ENCODE measurements around the gene CFAP46.
"Not testable (repeated sequence)": the region's sequence is repeated elsewhere in the genome, so short reads cannot be mapped to it uniquely, and the experiment has no call there.

CFAP46 gene

GRCh38 chr10:132905661-132906060, 36.7 kb downstream of the CFAP46 start:
- Histone ChIP-seq H3K4me3 (ENCODE audit: low read length) (no peak overlapping the region), H3K36me3 (ENCODE audit: control insufficient read depth, insufficient read depth, low read length) (no peaks in the 10 kb centered on the region), H3K27ac (ENCODE audit: low read length) (no peak overlapping the region), H3K27me3 (ENCODE audit: control insufficient read depth, insufficient read depth, low read length) (no peaks in the 10 kb centered on the region), H3K4me1 (ENCODE audit: control insufficient read depth, insufficient read depth, low read length) (no peaks in the 10 kb centered on the region; the same call in 1 of the 2 replicates), H3K9me3 (ENCODE audit: control insufficient read depth, insufficient read depth, low read length) (no peaks in the 10 kb centered on the region)
- DNase-seq (ENCODE audit: low read depth, low spot score): no peak
- WGBS (ENCODE audit: insufficient coverage, insufficient read length): no CpG with 5 or more reads among the region's 1 CpG

- WGBS (ENCODE audit: insufficient coverage, insufficient read length): no CpG with 5 or more reads among the region's 21 CpGs
- no peaks in the 10 kb centered on the region; the same call in 1 of the 2 replicates for H3K4me1 ChIP-seq (ENCODE audit: control insufficient read depth, insufficient read depth, low read length)
- DNase-seq (ENCODE audit: low read depth, low spot score): no peak
- no peaks in the 10 kb centered on the region for H3K9me3 ChIP-seq (ENCODE audit: control insufficient read depth, insufficient read depth, low read length)
- no peak overlapping the region for H3K27ac ChIP-seq (ENCODE audit: low read length)
- H3K27me3 ChIP-seq (ENCODE audit: control insufficient read depth, insufficient read depth, low read length): no peaks in the 10 kb centered on the region
- no peaks in the 10 kb centered on the region for H3K36me3 ChIP-seq (ENCODE audit: control insufficient read depth, insufficient read depth, low read length)
- H3K4me3 ChIP-seq (ENCODE audit: low read length): no peak overlapping the region
These were observed 37.3 kb downstream of the CFAP46 start for GRCh38 chr10:132904814-132905649.

- no peaks in the 10 kb centered on the region for H3K27me3 ChIP-seq (ENCODE audit: control insufficient read depth, insufficient read depth, low read length)
- WGBS (ENCODE audit: insufficient coverage, insufficient read length): no CpG with 5 or more reads among the region's 15 CpGs
- no peak overlapping the region for H3K4me3 ChIP-seq (ENCODE audit: low read length)
- no peaks in the 10 kb centered on the region; the same call in 1 of the 2 replicates for H3K4me1 ChIP-seq (ENCODE audit: control insufficient read depth, insufficient read depth, low read length)
- H3K36me3 ChIP-seq (ENCODE audit: control insufficient read depth, insufficient read depth, low read length): no peaks in the 10 kb centered on the region
- no peak for DNase-seq (ENCODE audit: low read depth, low spot score)
- H3K27ac ChIP-seq (ENCODE audit: low read length): no peak overlapping the region
- H3K9me3 ChIP-seq (ENCODE audit: control insufficient read depth, insufficient read depth, low read length): no peaks in the 10 kb centered on the region
These were observed 38.1 kb downstream of the CFAP46 start for GRCh38 chr10:132904181-132904813.

- no CpG with 5 or more reads among the region's 19 CpGs for WGBS (ENCODE audit: insufficient coverage, insufficient read length)
- H3K27ac ChIP-seq (ENCODE audit: low read length); H3K36me3 ChIP-seq (ENCODE audit: control insufficient read depth, insufficient read depth, low read length); H3K9me3 ChIP-seq (ENCODE audit: control insufficient read depth, insufficient read depth, low read length); H3K4me3 ChIP-seq (ENCODE audit: low read length); DNase-seq (ENCODE audit: low read depth, low spot score); H3K27me3 ChIP-seq (ENCODE audit: control insufficient read depth, insufficient read depth, low read length); H3K4me1 ChIP-seq (ENCODE audit: control insufficient read depth, insufficient read depth, low read length): not testable (repeated sequence)
These were observed 39.5 kb downstream of the CFAP46 start for GRCh38 chr10:132902656-132903575.

GRCh38 chr10:132901351-132901750, 41.0 kb downstream of the CFAP46 start:
- no peaks in the 10 kb centered on the region for H3K4me1 ChIP-seq (ENCODE audit: control insufficient read depth, insufficient read depth, low read length)
- no peak for DNase-seq (ENCODE audit: low read depth, low spot score)
- WGBS (ENCODE audit: insufficient coverage, insufficient read length): no CpG with 5 or more reads among the region's 7 CpGs
- no peak overlapping the region for H3K27ac ChIP-seq (ENCODE audit: low read length)
- H3K36me3 ChIP-seq (ENCODE audit: control insufficient read depth, insufficient read depth, low read length): no peaks in the 10 kb centered on the region
- H3K27me3 ChIP-seq (ENCODE audit: control insufficient read depth, insufficient read depth, low read length): no peaks in the 10 kb centered on the region
- H3K4me3 ChIP-seq (ENCODE audit: low read length): no peak overlapping the region
- no peaks in the 10 kb centered on the region for H3K9me3 ChIP-seq (ENCODE audit: control insufficient read depth, insufficient read depth, low read length)

- Histone ChIP-seq H3K9me3 (ENCODE audit: control insufficient read depth, insufficient read depth, low read length) (no peaks in the 10 kb centered on the region), H3K4me3 (ENCODE audit: low read length) (no peak overlapping the region), H3K27ac (ENCODE audit: low read length) (no peak overlapping the region), H3K4me1 (ENCODE audit: control insufficient read depth, insufficient read depth, low read length) (no peaks in the 10 kb centered on the region), H3K36me3 (ENCODE audit: control insufficient read depth, insufficient read depth, low read length) (no peaks in the 10 kb centered on the region), H3K27me3 (ENCODE audit: control insufficient read depth, insufficient read depth, low read length) (no peaks in the 10 kb centered on the region)
- DNase-seq (ENCODE audit: low read depth, low spot score): no peak
- WGBS (ENCODE audit: insufficient coverage, insufficient read length): no CpG with 5 or more reads among the region's 14 CpGs
These were observed 42.1 kb downstream of the CFAP46 start for GRCh38 chr10:132900211-132900756.

GRCh38 chr10:132899751-132900065, 42.7 kb downstream of the CFAP46 start:
- DNase-seq (ENCODE audit: low read depth, low spot score): no peak
- Histone ChIP-seq H3K4me1 (ENCODE audit: control insufficient read depth, insufficient read depth, low read length) (no peaks in the 10 kb centered on the region), H3K4me3 (ENCODE audit: low read length) (no peak overlapping the region), H3K36me3 (ENCODE audit: control insufficient read depth, insufficient read depth, low read length) (no peaks in the 10 kb centered on the region), H3K27me3 (ENCODE audit: control insufficient read depth, insufficient read depth, low read length) (no peaks in the 10 kb centered on the region), H3K27ac (ENCODE audit: low read length) (no peak overlapping the region), H3K9me3 (ENCODE audit: control insufficient read depth, insufficient read depth, low read length) (no peaks in the 10 kb centered on the region)
- WGBS (ENCODE audit: insufficient coverage, insufficient read length): no CpG with 5 or more reads among the region's 7 CpGs

GRCh38 chr10:132899054-132899750, 43.2 kb downstream of the CFAP46 start:
- no peak for DNase-seq (ENCODE audit: low read depth, low spot score)
- H3K27me3 ChIP-seq (ENCODE audit: control insufficient read depth, insufficient read depth, low read length): no peaks in the 10 kb centered on the region
- no peaks in the 10 kb centered on the region for H3K36me3 ChIP-seq (ENCODE audit: control insufficient read depth, insufficient read depth, low read length)
- WGBS (ENCODE audit: insufficient coverage, insufficient read length): no CpG with 5 or more reads among the region's 30 CpGs
- H3K4me3 ChIP-seq (ENCODE audit: low read length): no peak overlapping the region
- H3K4me1 ChIP-seq (ENCODE audit: control insufficient read depth, insufficient read depth, low read length): no peaks in the 10 kb centered on the region
- no peak overlapping the region for H3K27ac ChIP-seq (ENCODE audit: low read length)
- no peaks in the 10 kb centered on the region for H3K9me3 ChIP-seq (ENCODE audit: control insufficient read depth, insufficient read depth, low read length)

GRCh38 chr10:132898391-132899053, 43.8 kb downstream of the CFAP46 start:
- Histone ChIP-seq H3K4me3 (ENCODE audit: low read length) (no peak overlapping the region), H3K9me3 (ENCODE audit: control insufficient read depth, insufficient read depth, low read length) (no peaks in the 10 kb centered on the region), H3K4me1 (ENCODE audit: control insufficient read depth, insufficient read depth, low read length) (no peaks in the 10 kb centered on the region), H3K36me3 (ENCODE audit: control insufficient read depth, insufficient read depth, low read length) (no peaks in the 10 kb centered on the region), H3K27me3 (ENCODE audit: control insufficient read depth, insufficient read depth, low read length) (no peaks in the 10 kb centered on the region), H3K27ac (ENCODE audit: low read length) (no peak overlapping the region)
- DNase-seq (ENCODE audit: low read depth, low spot score): no peak
- WGBS (ENCODE audit: insufficient coverage, insufficient read length): no CpG with 5 or more reads among the region's 12 CpGs

Measured in iPS DF 6.9 (cell line).